ENCODE measurements around the gene ZMYND8. TPM values are rescaled to one million over a fixed set of nuclear protein-coding genes. Genes with fewer than 3 reads are reported as not detected.

ZMYND8 gene
- total RNA-seq, 1 experiment from 2014 or later: 11.6 TPM

GRCh38 chr20:47252879-47253307 is 103.6 kb downstream of the ZMYND8 start:
- CTCF ChIA-PET: no interaction called here
- H3K4me2 ChIP-seq (ENCODE audit: low read length): no peak overlapping the region
- H3K27me3 ChIP-seq (ENCODE audit: low read length): no peaks in the 10 kb centered on the region
- BruUV-seq (replicated peaks): no TSS peak
- no peaks in the 10 kb centered on the region for H4K20me1 ChIP-seq (ENCODE audit: low read length)
- no peak overlapping the region for H2AFZ ChIP-seq (ENCODE audit: low read length)
- H3K79me2 ChIP-seq (ENCODE audit: low read length): no peaks in the 10 kb centered on the region
- TF ChIP-seq CTCF (conservative IDR thresholded peaks at IDR 0.05; ENCODE audit: low read depth, low read length): no peak
- TF ChIP-seq EZH2phosphoT487 (IDR thresholded peaks at IDR 0.05; ENCODE audit: borderline replicate concordance, low read length): no peak
- TF ChIP-seq EZH2 (IDR thresholded peaks at IDR 0.05; ENCODE audit: low read length, unreplicated experiment): no peak
- no peak overlapping the region for H3K4me3 ChIP-seq (ENCODE audit: low read length)
- ATAC-seq (no peak), DNase-seq (no peak)
- H3K9ac ChIP-seq (ENCODE audit: low read length): no peak overlapping the region
- H3K4me1 ChIP-seq (ENCODE audit: insufficient read depth, low read length): peaks cover 9% of the 10 kb centered on the region
- H3K36me3 ChIP-seq (ENCODE audit: low read depth, low read length): peaks cover 11% of the 10 kb centered on the region; the same call in 1 of the 2 replicates
- no peaks in the 10 kb centered on the region for H3F3A ChIP-seq (ENCODE audit: low read length, unreplicated experiment)
- no peak overlapping the region for H3K27ac ChIP-seq (ENCODE audit: low read length)
- intact Hi-C loops (cut with micrococcal nuclease): no loop called here
- H3K9me3 ChIP-seq (ENCODE audit: low read length): no peaks in the 10 kb centered on the region
- H3K9me2 ChIP-seq (replicated peaks; ENCODE audit: low read length): no peaks in the 10 kb centered on the region
- POLR2A ChIA-PET (ENCODE audit: unreplicated experiment): no interaction called here

- intact Hi-C loops (cut with micrococcal nuclease): no loop called here
- H3K36me3 ChIP-seq (ENCODE audit: low read depth, low read length): peaks cover 17% of the 10 kb centered on the region; the same call in 1 of the 2 replicates
- H3K27ac ChIP-seq (ENCODE audit: low read length): no peak overlapping the region
- POLR2A ChIA-PET (ENCODE audit: unreplicated experiment): no interaction called here
- TF ChIP-seq CTCF (conservative IDR thresholded peaks at IDR 0.05; ENCODE audit: low read depth, low read length): no peak
- TF ChIP-seq EZH2phosphoT487 (IDR thresholded peaks at IDR 0.05; ENCODE audit: borderline replicate concordance, low read length): no peak
- TF ChIP-seq EZH2 (IDR thresholded peaks at IDR 0.05; ENCODE audit: low read length, unreplicated experiment): no peak
- no peak overlapping the region for H3K4me2 ChIP-seq (ENCODE audit: low read length)
- H3K4me3 ChIP-seq (ENCODE audit: low read length): no peak overlapping the region
- no peaks in the 10 kb centered on the region; the same call in 1 of the 2 replicates for H3K4me1 ChIP-seq (ENCODE audit: insufficient read depth, low read length)
- DNase-seq: no peak
- BruUV-seq (replicated peaks): no TSS peak
- no peaks in the 10 kb centered on the region for H3F3A ChIP-seq (ENCODE audit: low read length, unreplicated experiment)
- no peaks in the 10 kb centered on the region for H3K79me2 ChIP-seq (ENCODE audit: low read length)
- H3K9me2 ChIP-seq (replicated peaks; ENCODE audit: low read length): no peaks in the 10 kb centered on the region
- no peaks in the 10 kb centered on the region for H3K27me3 ChIP-seq (ENCODE audit: low read length)
- no peak overlapping the region for H3K9ac ChIP-seq (ENCODE audit: low read length)
- ATAC-seq: no peak
- no peaks in the 10 kb centered on the region for H3K9me3 ChIP-seq (ENCODE audit: low read length)
- no peak overlapping the region for H2AFZ ChIP-seq (ENCODE audit: low read length)
- H4K20me1 ChIP-seq (ENCODE audit: low read length): no peaks in the 10 kb centered on the region
- CTCF ChIA-PET: no interaction called here
Observed at GRCh38 chr20:47251154-47252020, 105.1 kb downstream of the ZMYND8 start.

- ChIA-PET POLR2A (ENCODE audit: unreplicated experiment) (no interaction called here), CTCF (no interaction called here)
- DNase-seq: no peak
- H3K4me3 ChIP-seq (ENCODE audit: low read length): no peak overlapping the region
- peaks cover 26% of the 10 kb centered on the region for H3K36me3 ChIP-seq (ENCODE audit: low read depth, low read length)
- H3K9me3 ChIP-seq (ENCODE audit: low read length): no peaks in the 10 kb centered on the region
- no peak overlapping the region for H3K9ac ChIP-seq (ENCODE audit: low read length)
- intact Hi-C loops (cut with micrococcal nuclease): no loop called here
- TF ChIP-seq EZH2 (IDR thresholded peaks at IDR 0.05; ENCODE audit: low read length, unreplicated experiment) (no peak), CTCF (conservative IDR thresholded peaks at IDR 0.05; ENCODE audit: low read depth, low read length) (no peak), EZH2phosphoT487 (IDR thresholded peaks at IDR 0.05; ENCODE audit: borderline replicate concordance, low read length) (no peak)
- no TSS peak for BruUV-seq (replicated peaks)
- no peaks in the 10 kb centered on the region for H3K27me3 ChIP-seq (ENCODE audit: low read length)
- ATAC-seq: no peak
- no peaks in the 10 kb centered on the region for H4K20me1 ChIP-seq (ENCODE audit: low read length)
- H3K4me1 ChIP-seq (ENCODE audit: insufficient read depth, low read length): no peaks in the 10 kb centered on the region
- no peak overlapping the region for H2AFZ ChIP-seq (ENCODE audit: low read length)
- no peaks in the 10 kb centered on the region for H3K9me2 ChIP-seq (replicated peaks; ENCODE audit: low read length)
- H3K4me2 ChIP-seq (ENCODE audit: low read length): no peak overlapping the region
- H3F3A ChIP-seq (ENCODE audit: low read length, unreplicated experiment): no peaks in the 10 kb centered on the region
- no peaks in the 10 kb centered on the region for H3K79me2 ChIP-seq (ENCODE audit: low read length)
- no peak overlapping the region for H3K27ac ChIP-seq (ENCODE audit: low read length)
Observed at GRCh38 chr20:47250360-47250759, 106.1 kb downstream of the ZMYND8 start.
